Calu3 (cell line): ENCODE data around the gene SLC23A2. TPM values are rescaled to one million over a fixed set of nuclear protein-coding genes. Genes with fewer than 3 reads are reported as not detected.

Experiments
- BruUV-seq: library from RNA; stranded (reverse); fragments of 400-500 nt; replicated peaks from 2 replicates; lab custom pipeline; 2021; lab: Mats Ljungman, UMichigan
- CTCF ChIA-PET: fragments of 300-600 bp; sonication (Branson Sonifier 250); formaldehyde crosslinking; loops from one replicate; lab custom pipeline; 2022; ENCODE audit warnings: antibody characterized with exemption; lab: Charles Lee
- DNase-seq: peaks from one replicate; pipeline ENCODE4 v3.0.0; 2022
- H3K27ac Mint-ChIP-seq: one replicate; pipeline ENCODE4 v1.8.0; 2022; ENCODE audit warnings: mixed read lengths; ENCODE audit not compliant: unreplicated experiment
- H3K27me3 Mint-ChIP-seq: one replicate; pipeline ENCODE4 v1.8.0; 2022; ENCODE audit warnings: mixed read lengths; ENCODE audit not compliant: unreplicated experiment
- H3K36me3 Mint-ChIP-seq: one replicate; pipeline ENCODE4 v1.8.0; 2022; ENCODE audit warnings: mild to moderate bottlenecking, moderate library complexity, mixed read lengths; ENCODE audit not compliant: insufficient read depth, unreplicated experiment
- H3K4me1 Mint-ChIP-seq: one replicate; pipeline ENCODE4 v1.8.0; 2022; ENCODE audit warnings: mild to moderate bottlenecking, low read depth, mixed read lengths; ENCODE audit not compliant: unreplicated experiment
- H3K4me3 Mint-ChIP-seq: one replicate; pipeline ENCODE4 v1.8.0; 2022; ENCODE audit warnings: mild to moderate bottlenecking, low read depth, moderate library complexity, mixed read lengths; ENCODE audit not compliant: unreplicated experiment
- H3K9me3 Mint-ChIP-seq: one replicate; pipeline ENCODE4 v1.8.0; 2022; ENCODE audit warnings: low read depth, mixed read lengths; ENCODE audit not compliant: unreplicated experiment
- CTCF ChIP-seq: fragments of 200-600 bp; IDR thresholded peaks from one replicate; pipeline ENCODE4 v1.8.0; 2022; ENCODE audit warnings: antibody characterized with exemption; ENCODE audit not compliant: unreplicated experiment
- intact Hi-C: fragments of 100-400 bp; cut with micrococcal nuclease; formaldehyde crosslinking; loops from one replicate; pipeline ENCODE4 v1.10.0; 2022; ENCODE audit not compliant: unreplicated experiment
- total RNA-seq: library from RNA; stranded (reverse); gene quantifications from 2 replicates; pipeline ENCODE4 v1.2.3, GENCODE V29; 2022

SLC23A2 gene
- total RNA-seq, 1 experiment from 2014 or later: 14.8 TPM

GRCh38 chr20:4891997-4892396 lies 109.3 kb downstream of the SLC23A2 start:
- Mint-ChIP-seq H3K4me3 (no peak overlapping the region), H3K27me3 (no peaks in the 10 kb centered on the region), H3K36me3 (no peaks in the 10 kb centered on the region), H3K27ac (no peak overlapping the region), H3K9me3 (no peaks in the 10 kb centered on the region), H3K4me1 (peaks cover 4% of the 10 kb centered on the region)
- intact Hi-C loops: no loop called here
- no peak for DNase-seq
- TF ChIP-seq CTCF: no peak
- CTCF ChIA-PET: interaction anchor here (1.1 kb wide), 1 partner anchor 26 kb away, joined by 3 read pairs; no protein-coding TSS in a partner anchor
- no TSS peak for BruUV-seq

GRCh38 chr20:4891190-4891763 lies 110.0 kb downstream of the SLC23A2 start:
- no peaks in the 10 kb centered on the region for H3K4me1 Mint-ChIP-seq
- no peak overlapping the region for H3K27ac Mint-ChIP-seq
- CTCF ChIA-PET: interaction anchor here (1.1 kb wide), 1 partner anchor 26 kb away, joined by 3 read pairs; no protein-coding TSS in a partner anchor
- no peaks in the 10 kb centered on the region for H3K9me3 Mint-ChIP-seq
- no TSS peak for BruUV-seq
- H3K27me3 Mint-ChIP-seq: no peaks in the 10 kb centered on the region
- no peak overlapping the region for H3K4me3 Mint-ChIP-seq
- DNase-seq: no peak
- intact Hi-C loops: no loop called here
- H3K36me3 Mint-ChIP-seq: no peaks in the 10 kb centered on the region
- no peak for TF ChIP-seq CTCF

- DNase-seq: no peak
- no peaks in the 10 kb centered on the region for H3K4me1 Mint-ChIP-seq
- H3K27me3 Mint-ChIP-seq: no peaks in the 10 kb centered on the region
- no peak for TF ChIP-seq CTCF
- H3K36me3 Mint-ChIP-seq: no peaks in the 10 kb centered on the region
- H3K9me3 Mint-ChIP-seq: no peaks in the 10 kb centered on the region
- BruUV-seq: no TSS peak
- no peak overlapping the region for H3K4me3 Mint-ChIP-seq
- no peak overlapping the region for H3K27ac Mint-ChIP-seq
- CTCF ChIA-PET: no interaction called here
- intact Hi-C loops: no loop called here
These were observed 111.9 kb downstream of the SLC23A2 start for GRCh38 chr20:4889446-4889845.

GRCh38 chr20:4887586-4887985 lies 113.7 kb downstream of the SLC23A2 start:
- Mint-ChIP-seq H3K36me3 (no peaks in the 10 kb centered on the region), H3K27ac (no peak overlapping the region), H3K27me3 (no peaks in the 10 kb centered on the region), H3K4me3 (no peak overlapping the region), H3K9me3 (no peaks in the 10 kb centered on the region), H3K4me1 (no peaks in the 10 kb centered on the region)
- DNase-seq: no peak
- CTCF ChIA-PET: no interaction called here
- no TSS peak for BruUV-seq
- intact Hi-C loops: no loop called here
- no peak for TF ChIP-seq CTCF
